ENCODE data around the gene C8G.

The C8G gene

GRCh38 chr9:136978865-136979544 lies 34.0 kb downstream of the C8G start:
- DNase-seq (ENCODE audit: low read depth): no peak
- H3K4me3 ChIP-seq (replicated peaks; ENCODE audit: low read depth, low read length): no peak overlapping the region
- no peak for TF ChIP-seq CTCF (IDR thresholded peaks at IDR 0.05; ENCODE audit: low read length, missing control alignments)

GRCh38 chr9:136979769-136980587 lies 34.9 kb downstream of the C8G start:
- no peak overlapping the region for H3K4me3 ChIP-seq (replicated peaks; ENCODE audit: low read depth, low read length)
- TF ChIP-seq CTCF (IDR thresholded peaks at IDR 0.05; ENCODE audit: low read length, missing control alignments): no peak
- no peak for DNase-seq (ENCODE audit: low read depth)

- DNase-seq (ENCODE audit: low read depth): no peak
- no peak overlapping the region for H3K4me3 ChIP-seq (replicated peaks; ENCODE audit: low read depth, low read length)
- TF ChIP-seq CTCF (IDR thresholded peaks at IDR 0.05; ENCODE audit: low read length, missing control alignments): no peak
Observed at GRCh38 chr9:136980669-136981478, 35.8 kb downstream of the C8G start.

GRCh38 chr9:136981588-136982231 lies 36.7 kb downstream of the C8G start:
- peak; percentile 33 for DNase-seq (ENCODE audit: low read depth)
- no peak for TF ChIP-seq CTCF (IDR thresholded peaks at IDR 0.05; ENCODE audit: low read length, missing control alignments)
- H3K4me3 ChIP-seq (replicated peaks; ENCODE audit: low read depth, low read length): no peak overlapping the region

- no peak for TF ChIP-seq CTCF (IDR thresholded peaks at IDR 0.05; ENCODE audit: low read length, missing control alignments)
- no peak for DNase-seq (ENCODE audit: low read depth)
- H3K4me3 ChIP-seq (replicated peaks; ENCODE audit: low read depth, low read length): no peak within 1 kb of the TSS
Observed at GRCh38 chr9:136982232-136983051, 37.4 kb downstream of the C8G start, which contains the start of gene LCNL1. Gene LCNL1 (plus strand): TSS chr9:136982993. CDS start chr9:136983587, 594 bp downstream.

- no peak for DNase-seq (ENCODE audit: low read depth)
- H3K4me3 ChIP-seq (replicated peaks; ENCODE audit: low read depth, low read length): no peak overlapping the region
- TF ChIP-seq CTCF (IDR thresholded peaks at IDR 0.05; ENCODE audit: low read length, missing control alignments): no peak
Observed at GRCh38 chr9:136983167-136983566, 38.1 kb downstream of the C8G start.
